ENCODE measurements around the gene GCSAM. TPM values are rescaled to one million over a fixed set of nuclear protein-coding genes. Genes with fewer than 3 reads are reported as not detected.

GCSAM gene
- total RNA-seq, 1 donor from 2014 or later: not detected

- no peak for TF ChIP-seq CTCF (IDR thresholded peaks at IDR 0.05; ENCODE audit: insufficient read depth, low read length, poor library complexity, severe bottlenecking)
- Histone ChIP-seq H3K27me3 (ENCODE audit: control insufficient read depth, insufficient read depth, low read length) (no peaks in the 10 kb centered on the region), H3K4me3 (ENCODE audit: low read depth, low read length) (no peak overlapping the region), H3K36me3 (ENCODE audit: control insufficient read depth, insufficient read depth, low read length) (peaks cover 1% of the 10 kb centered on the region)
- no peak for DNase-seq (ENCODE audit: low read depth)
Observed at GRCh38 chr3:112122870-112123269, 10.2 kb downstream of the GCSAM start.

- TF ChIP-seq CTCF (IDR thresholded peaks at IDR 0.05; ENCODE audit: insufficient read depth, low read length, poor library complexity, severe bottlenecking): no peak
- DNase-seq (ENCODE audit: low read depth): no peak
- Histone ChIP-seq H3K36me3 (ENCODE audit: control insufficient read depth, insufficient read depth, low read length) (peaks cover 1% of the 10 kb centered on the region), H3K4me3 (ENCODE audit: low read depth, low read length) (no peak overlapping the region), H3K27me3 (ENCODE audit: control insufficient read depth, insufficient read depth, low read length) (no peaks in the 10 kb centered on the region)
Observed at GRCh38 chr3:112121577-112122547, 11.2 kb downstream of the GCSAM start.

- Histone ChIP-seq H3K36me3 (ENCODE audit: control insufficient read depth, insufficient read depth, low read length) (peaks cover 3% of the 10 kb centered on the region), H3K4me3 (ENCODE audit: low read depth, low read length) (no peak overlapping the region), H3K27me3 (ENCODE audit: control insufficient read depth, insufficient read depth, low read length) (no peaks in the 10 kb centered on the region)
- DNase-seq (ENCODE audit: low read depth): no peak
- TF ChIP-seq CTCF (IDR thresholded peaks at IDR 0.05; ENCODE audit: insufficient read depth, low read length, poor library complexity, severe bottlenecking): no peak
Observed at GRCh38 chr3:112119962-112120836, 12.8 kb downstream of the GCSAM start.

- no peak for TF ChIP-seq CTCF (IDR thresholded peaks at IDR 0.05; ENCODE audit: insufficient read depth, low read length, poor library complexity, severe bottlenecking)
- Histone ChIP-seq H3K36me3 (ENCODE audit: control insufficient read depth, insufficient read depth, low read length) (peaks cover 3% of the 10 kb centered on the region), H3K27me3 (ENCODE audit: control insufficient read depth, insufficient read depth, low read length) (no peaks in the 10 kb centered on the region), H3K4me3 (ENCODE audit: low read depth, low read length) (no peak overlapping the region)
- DNase-seq (ENCODE audit: low read depth): no peak
Observed at GRCh38 chr3:112117841-112118571, 15.0 kb downstream of the GCSAM start.

GRCh38 chr3:112117415-112117814 lies 15.6 kb downstream of the GCSAM start:
- H3K27me3 ChIP-seq (ENCODE audit: control insufficient read depth, insufficient read depth, low read length): no peaks in the 10 kb centered on the region
- no peak for DNase-seq (ENCODE audit: low read depth)
- no peak overlapping the region for H3K4me3 ChIP-seq (ENCODE audit: low read depth, low read length)
- peaks cover 4% of the 10 kb centered on the region for H3K36me3 ChIP-seq (ENCODE audit: control insufficient read depth, insufficient read depth, low read length)
- no peak for TF ChIP-seq CTCF (IDR thresholded peaks at IDR 0.05; ENCODE audit: insufficient read depth, low read length, poor library complexity, severe bottlenecking)
